HL-60 (cell line): ENCODE data around the gene NR5A1.

ENCODE experiments used
- DNase-seq, 2 experiments: peaks; one replicate each; pipeline ENCODE4 v3.0.0-alpha.2; 2010 to 2020; ENCODE audit warnings: low read depth in 1 of 2, low spot score in 1 of 2
- H3K27ac ChIP-seq: fragments of 250-450 bp; sonication (Bioruptor Pico); replicated peaks from 2 replicates; pipeline ENCODE4 v1.5.1; 2020; ENCODE audit warnings: mild to moderate bottlenecking, moderate library complexity
- H3K27me3 ChIP-seq: fragments of 250-450 bp; sonication (Bioruptor Pico); 2 replicates; pipeline ENCODE4 v1.5.1; 2021; ENCODE audit warnings: mild to moderate bottlenecking, moderate library complexity; ENCODE audit not compliant: insufficient read depth, poor library complexity, severe bottlenecking
- H3K4me3 ChIP-seq: replicated peaks from 2 replicates; pipeline ENCODE4 v1.5.1; 2011; ENCODE audit warnings: mild to moderate bottlenecking, control low read depth, low read length; ENCODE audit not compliant: insufficient read depth
- GABPA ChIP-seq: IDR thresholded peaks from 2 replicates; pipeline ENCODE4 v1.6.1; 2012; ENCODE audit warnings: low read depth
- POLR2AphosphoS5 ChIP-seq: IDR thresholded peaks from 2 replicates; pipeline ENCODE4 v1.6.1; 2012; ENCODE audit warnings: low read depth
- REST ChIP-seq: IDR thresholded peaks from 2 replicates; pipeline ENCODE4 v1.6.1; 2012; ENCODE audit warnings: low read depth; ENCODE audit not compliant: insufficient replicate concordance
- SPI1 ChIP-seq: IDR thresholded peaks from 2 replicates; pipeline ENCODE4 v1.6.1; 2012; ENCODE audit warnings: low read depth, mild to moderate bottlenecking, borderline replicate concordance
- TF ChIP-seq, protein P1 (sequence below): IDR thresholded peaks from one replicate; pipeline ENCODE4 v1.5.1; 2011; ENCODE audit warnings: low read length, control low read depth, inconsistent platforms; ENCODE audit not compliant: insufficient read depth

The NR5A1 gene

DNA sequence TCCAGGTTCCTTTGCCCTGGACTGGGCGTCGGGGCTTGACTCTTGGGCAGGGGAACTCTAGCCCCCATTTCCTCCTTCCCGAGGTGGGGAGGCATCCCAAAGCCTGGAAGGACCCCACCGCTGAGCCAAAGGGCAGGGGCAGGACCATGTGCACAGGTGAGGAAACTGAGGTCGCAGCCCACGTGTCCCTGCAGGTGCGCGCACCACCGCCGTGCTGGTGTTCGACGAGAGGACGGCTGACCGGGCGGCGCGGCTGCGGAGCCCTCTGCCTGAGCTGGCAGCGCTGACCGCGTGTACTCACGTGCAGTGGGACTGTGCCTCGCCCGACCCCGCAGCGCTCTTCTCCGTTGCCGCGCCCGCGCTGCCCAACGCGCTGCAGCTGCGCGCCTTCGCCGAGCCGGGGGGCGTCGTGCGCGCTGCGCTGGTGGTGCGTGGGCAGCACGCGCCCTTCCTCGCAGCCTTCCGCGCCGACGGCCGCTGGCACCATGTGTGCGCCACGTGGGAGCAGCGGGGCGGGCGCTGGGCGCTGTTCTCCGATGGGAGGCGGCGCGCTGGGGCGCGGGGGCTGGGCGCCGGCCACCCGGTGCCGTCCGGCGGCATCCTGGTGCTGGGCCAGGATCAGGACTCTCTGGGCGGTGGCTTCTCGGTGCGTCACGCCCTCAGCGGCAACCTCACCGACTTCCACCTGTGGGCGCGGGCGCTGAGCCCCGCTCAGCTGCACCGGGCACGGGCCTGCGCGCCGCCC lies 54.2 kb downstream of the NR5A1 start:
- DNase-seq = no peak
- no peak overlapping the region for H3K27ac ChIP-seq
- no peak overlapping the region; the same call in 1 of the 2 replicates for H3K4me3 ChIP-seq
- no peak for TF ChIP-seq POLR2AphosphoS5
- TF ChIP-seq SPI1 = no peak
- TF ChIP-seq, protein P1, sequence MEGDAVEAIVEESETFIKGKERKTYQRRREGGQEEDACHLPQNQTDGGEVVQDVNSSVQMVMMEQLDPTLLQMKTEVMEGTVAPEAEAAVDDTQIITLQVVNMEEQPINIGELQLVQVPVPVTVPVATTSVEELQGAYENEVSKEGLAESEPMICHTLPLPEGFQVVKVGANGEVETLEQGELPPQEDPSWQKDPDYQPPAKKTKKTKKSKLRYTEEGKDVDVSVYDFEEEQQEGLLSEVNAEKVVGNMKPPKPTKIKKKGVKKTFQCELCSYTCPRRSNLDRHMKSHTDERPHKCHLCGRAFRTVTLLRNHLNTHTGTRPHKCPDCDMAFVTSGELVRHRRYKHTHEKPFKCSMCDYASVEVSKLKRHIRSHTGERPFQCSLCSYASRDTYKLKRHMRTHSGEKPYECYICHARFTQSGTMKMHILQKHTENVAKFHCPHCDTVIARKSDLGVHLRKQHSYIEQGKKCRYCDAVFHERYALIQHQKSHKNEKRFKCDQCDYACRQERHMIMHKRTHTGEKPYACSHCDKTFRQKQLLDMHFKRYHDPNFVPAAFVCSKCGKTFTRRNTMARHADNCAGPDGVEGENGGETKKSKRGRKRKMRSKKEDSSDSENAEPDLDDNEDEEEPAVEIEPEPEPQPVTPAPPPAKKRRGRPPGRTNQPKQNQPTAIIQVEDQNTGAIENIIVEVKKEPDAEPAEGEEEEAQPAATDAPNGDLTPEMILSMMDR = no peak
- no peak for TF ChIP-seq GABPA
- TF ChIP-seq REST = no peak
- H3K27me3 ChIP-seq = peaks cover 6% of the 10 kb centered on the region

DNA sequence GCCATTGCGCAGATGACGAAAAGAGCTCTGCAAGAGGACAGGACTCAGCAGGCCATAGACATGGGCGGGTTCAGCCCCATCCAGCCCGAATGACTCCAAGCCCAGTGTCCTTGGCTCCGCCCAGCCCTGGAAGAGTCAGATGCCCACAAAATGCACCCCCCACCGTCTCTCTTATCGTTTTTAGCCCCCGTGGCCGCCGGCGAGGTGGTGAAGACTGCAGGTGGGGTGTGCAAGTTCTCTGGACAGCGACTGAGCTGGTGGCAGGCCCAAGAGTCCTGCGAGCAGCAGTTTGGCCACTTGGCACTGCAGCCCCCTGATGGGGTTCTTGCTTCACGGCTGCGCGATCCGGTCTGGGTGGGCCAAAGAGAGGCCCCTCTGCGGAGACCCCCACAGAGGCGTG lies 54.9 kb downstream of the NR5A1 start:
- TF ChIP-seq GABPA (no peak), REST (no peak), POLR2AphosphoS5 (no peak)
- Histone ChIP-seq H3K27me3 (peaks cover 6% of the 10 kb centered on the region), H3K27ac (no peak overlapping the region), H3K4me3 (no peak overlapping the region)
- no peak for DNase-seq

DNA sequence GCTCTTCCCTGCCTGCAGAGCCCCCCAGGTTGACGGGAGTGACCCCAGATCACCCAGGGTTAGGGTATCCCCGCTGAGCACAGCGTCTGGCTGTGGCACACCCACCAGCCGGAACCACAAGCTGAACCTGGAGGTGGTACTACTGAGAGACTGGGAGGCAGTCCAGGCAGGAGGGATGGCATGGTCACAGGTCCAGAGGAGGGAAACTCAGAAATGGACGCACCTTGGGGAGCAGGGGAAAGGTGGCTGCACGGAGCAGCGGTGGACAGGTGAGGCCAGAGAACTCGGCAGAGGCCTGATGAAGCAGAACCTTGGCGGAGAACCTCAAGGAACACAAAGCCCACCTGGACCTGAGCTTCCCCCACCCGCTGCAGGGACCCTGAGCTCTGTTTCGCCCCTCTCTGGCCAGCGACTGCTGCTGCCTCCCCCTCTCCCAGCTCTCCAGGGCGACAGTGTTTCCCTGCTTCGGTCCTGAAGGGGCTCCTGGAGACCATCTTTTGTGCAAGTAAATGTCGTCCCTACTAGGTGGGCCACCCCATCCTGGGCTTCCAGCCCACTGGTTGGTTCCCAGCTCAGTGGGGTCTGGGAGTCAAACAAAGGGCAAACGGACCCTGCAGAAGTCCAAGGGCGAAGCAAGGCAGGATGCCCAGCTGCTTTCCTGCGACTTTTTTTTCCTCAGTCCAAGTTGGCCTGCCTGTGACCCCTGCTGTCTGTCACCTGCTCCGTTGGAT lies 56.1 kb downstream of the NR5A1 start:
- TF ChIP-seq, protein P1 = no peak
- TF ChIP-seq POLR2AphosphoS5 = no peak
- no peak for TF ChIP-seq GABPA
- no peak for TF ChIP-seq REST
- no peak for TF ChIP-seq SPI1
- Histone ChIP-seq H3K4me3 (no peak overlapping the region), H3K27ac (no peak overlapping the region), H3K27me3 (peaks cover 6% of the 10 kb centered on the region)
- DNase-seq = no peak
